Measurements from ENCODE around the gene TRIM44.

GRCh38 chr11:35856259-35856658 lies 193.7 kb downstream of the TRIM44 start:
- no peak for TF ChIP-seq POLR2AphosphoS5 (IDR thresholded peaks at IDR 0.05; ENCODE audit: insufficient read depth, low read depth, low read length)
- no peak for TF ChIP-seq GATA2 (IDR thresholded peaks at IDR 0.05; ENCODE audit: insufficient read depth, insufficient read length, low read depth, low read length)
- TF ChIP-seq CTCF (IDR thresholded peaks at IDR 0.05; ENCODE audit: extremely low read depth in 1 of 2, insufficient read depth in 1 of 2, low read depth in 1 of 2, low read length in 2 of 2) = no peak
- no peak for TF ChIP-seq EZH2 (IDR thresholded peaks at IDR 0.05; ENCODE audit: borderline replicate concordance, low read depth, low read length, severe bottlenecking)
- no peak for TF ChIP-seq POLR2A (IDR thresholded peaks at IDR 0.05; ENCODE audit: low read depth, low read length)
- no peak for TF ChIP-seq MAX (IDR thresholded peaks at IDR 0.05; ENCODE audit: insufficient read depth, insufficient read length)
- no peak for TF ChIP-seq MYC (IDR thresholded peaks at IDR 0.05; ENCODE audit: low read depth, low read length)
- TF ChIP-seq FOS (IDR thresholded peaks at IDR 0.05; ENCODE audit: borderline replicate concordance, insufficient read depth, low read length) = no peak
